NCI-H1436 (cell line): ENCODE data around the gene MPDU1.
A peak's percentile ranks its signal among the peaks of the same experiment; 100 is the strongest.
"Not testable (repeated sequence)": the region's sequence is repeated elsewhere in the genome, so short reads cannot be mapped to it uniquely, and the experiment has no call there.

ENCODE experiments used
- DNase-seq: peaks from one replicate; lab custom pipeline; 2025; lab: John Stamatoyannopoulos, UW

Gene MPDU1

DNA sequence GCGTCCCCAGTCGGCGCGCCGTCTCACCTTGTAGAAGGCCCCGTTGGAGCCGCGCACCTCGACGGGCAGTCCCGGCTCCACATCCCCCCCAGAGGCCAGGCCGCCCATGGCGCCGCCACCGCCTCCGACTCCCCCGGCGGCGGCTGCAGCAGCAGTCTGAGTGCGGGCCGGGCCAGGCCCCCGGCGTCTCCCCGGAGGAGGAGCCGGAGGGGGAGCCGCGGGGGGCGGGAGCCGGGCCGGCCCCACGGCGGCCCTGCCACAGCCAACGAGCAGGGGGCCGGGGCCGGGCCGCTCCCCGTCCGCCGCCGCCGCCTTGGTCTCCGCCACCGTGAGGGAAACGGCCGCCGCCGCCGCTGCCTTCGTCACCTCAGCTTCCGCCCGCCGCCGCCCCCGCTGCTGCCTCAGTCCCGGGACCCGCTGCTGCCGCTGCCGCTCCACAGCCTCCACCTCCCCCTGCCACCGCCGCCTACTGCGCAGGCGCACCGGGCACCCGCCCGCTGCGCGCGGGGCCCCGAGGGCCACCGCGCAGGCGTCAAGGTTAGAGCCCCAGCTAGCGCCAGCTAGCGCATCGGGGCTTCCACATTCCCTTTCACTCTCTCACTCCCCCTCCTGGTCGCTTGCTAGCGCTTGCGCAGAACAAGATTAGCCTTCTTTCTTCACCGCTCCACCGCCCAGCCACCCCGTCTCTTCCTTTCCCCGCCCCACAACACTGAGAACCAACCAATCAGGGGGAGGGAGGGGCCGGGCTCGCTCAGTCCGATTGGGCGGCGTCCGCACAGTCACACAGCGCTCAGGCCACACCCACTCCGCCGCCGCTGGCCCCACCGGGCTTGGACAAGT is 31.0 kb downstream of the MPDU1 start, which contains the start of gene FXR2:
Gene FXR2 (minus strand): TSS at position 473 of the 840 bp plus-strand sequence. CDS start 365 bp downstream, at position 108.
- DNase-seq: peak; percentile 99

DNA sequence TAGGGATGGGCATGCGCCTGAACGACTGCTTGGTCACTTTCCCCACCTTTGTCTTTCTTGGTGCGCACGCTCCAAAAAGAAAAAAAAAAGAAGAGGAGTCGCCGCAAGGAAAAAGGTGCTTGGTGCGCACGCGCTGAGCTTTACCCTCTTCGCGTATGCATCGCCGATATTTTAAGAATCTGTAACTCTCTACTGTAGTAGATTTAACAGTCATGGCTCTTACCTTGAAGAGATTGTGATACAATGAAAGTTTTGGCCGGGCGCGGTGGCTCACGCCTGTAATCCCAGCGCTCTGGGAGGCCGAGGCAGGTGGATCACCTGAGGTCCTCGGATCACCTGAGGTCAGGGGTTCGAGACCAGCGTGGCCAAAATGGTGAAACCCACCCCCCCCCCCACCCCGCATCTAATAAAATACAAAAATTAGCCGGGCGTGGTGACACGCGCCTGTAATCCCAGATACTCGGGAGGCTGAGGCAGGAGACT is 31.7 kb downstream of the MPDU1 start:
- DNase-seq: no peak

DNA sequence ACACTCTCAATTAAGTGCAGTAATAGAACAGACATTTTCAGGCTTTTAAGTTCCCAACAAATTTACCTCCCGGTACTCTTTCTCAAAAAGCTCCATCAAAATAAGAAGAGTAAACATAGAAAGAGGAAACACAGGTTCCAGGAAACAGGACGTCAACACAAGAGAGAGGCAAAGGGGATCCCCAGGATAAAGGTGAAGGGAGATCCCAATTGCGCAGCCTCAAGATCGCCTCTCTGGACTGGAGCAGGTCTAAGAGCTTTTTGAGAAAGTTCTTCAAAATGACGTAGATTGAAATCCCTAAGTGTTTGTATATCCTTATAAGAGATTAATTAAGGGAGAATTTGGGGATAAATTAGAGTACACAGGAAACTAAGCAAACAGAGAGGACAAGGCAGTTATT is 35.0 kb downstream of the MPDU1 start:
- no peak for DNase-seq

DNA sequence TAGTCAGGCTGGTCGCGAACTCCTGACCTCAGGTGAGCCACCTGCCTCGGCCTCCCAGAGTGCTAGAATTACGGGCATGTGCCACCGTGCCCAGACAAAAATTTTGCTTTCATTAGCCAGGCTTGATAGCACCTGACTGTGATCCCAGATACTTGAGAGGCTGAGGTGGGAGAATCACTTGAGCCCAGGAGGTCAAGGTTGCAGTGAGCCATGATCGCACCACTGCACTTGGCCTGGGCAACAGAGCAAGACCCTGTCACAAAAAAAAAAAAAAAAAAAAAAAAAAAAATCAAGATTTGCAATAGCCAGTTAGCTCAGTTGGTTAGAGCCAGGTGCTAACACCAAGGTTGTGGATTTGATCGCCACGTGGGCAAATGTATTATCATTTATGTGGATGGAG is 37.2 kb downstream of the MPDU1 start:
- DNase-seq: no peak

DNA sequence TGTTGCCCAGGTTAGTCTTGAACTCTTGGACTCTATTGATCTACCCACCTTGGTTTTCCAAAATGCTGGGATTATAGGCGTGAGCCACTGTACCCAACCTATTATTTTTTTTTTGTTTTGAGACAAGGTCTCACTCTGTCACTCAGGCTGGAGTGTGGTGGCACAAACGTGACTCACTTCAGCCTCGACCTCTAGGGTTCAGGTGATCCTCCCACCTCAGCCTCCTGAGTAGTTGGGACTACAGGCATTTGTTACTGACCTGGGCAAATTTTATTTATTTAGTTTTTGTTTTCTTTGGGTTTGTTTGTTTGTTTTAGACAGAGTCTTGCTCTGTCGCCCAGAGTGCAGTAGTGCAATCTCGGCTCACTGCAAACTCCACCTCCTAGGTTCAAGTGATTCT is 40.0 kb downstream of the MPDU1 start:
- DNase-seq: no peak

DNA sequence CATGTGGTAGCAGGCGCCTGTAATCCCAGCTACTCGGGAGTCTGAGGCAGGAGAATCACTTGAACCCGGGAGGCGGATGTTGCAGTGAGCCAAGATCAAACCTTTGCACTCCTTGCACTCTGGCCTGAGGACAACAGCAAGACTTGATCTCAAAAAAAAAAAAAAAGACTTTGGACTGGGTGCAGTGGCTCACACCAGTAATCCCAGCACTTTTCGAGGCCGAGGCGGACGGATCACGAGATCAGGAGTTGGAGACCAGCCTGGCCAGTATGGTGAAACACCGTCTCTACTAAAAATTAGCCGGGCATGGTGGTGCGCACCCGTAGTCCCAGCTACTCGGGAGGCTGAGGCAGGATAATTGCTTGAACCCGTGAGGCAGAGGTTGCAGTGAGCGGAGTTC is 42.1 kb downstream of the MPDU1 start:
- not testable (repeated sequence) for DNase-seq

DNA sequence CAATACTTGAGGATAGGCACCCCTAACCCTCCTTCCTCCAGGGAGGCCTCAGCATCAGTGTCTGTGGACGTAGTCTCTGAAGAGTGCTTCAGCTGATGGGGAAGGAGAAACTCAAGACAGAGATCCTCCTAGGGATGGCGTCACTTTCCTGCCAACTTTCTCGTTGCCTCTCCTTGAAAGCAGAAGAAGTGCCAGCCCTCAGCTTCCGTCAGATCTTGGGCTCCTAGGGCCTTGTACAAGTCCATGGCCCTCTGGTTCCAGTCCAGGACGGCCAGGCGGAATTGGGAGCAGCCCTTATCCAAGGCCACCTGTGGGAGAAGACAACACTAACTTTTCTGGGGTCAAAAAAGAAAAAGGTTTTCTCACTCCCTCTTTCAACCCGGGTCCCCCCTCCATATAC is 42.7 kb downstream of the MPDU1 start:
- DNase-seq: no peak

DNA sequence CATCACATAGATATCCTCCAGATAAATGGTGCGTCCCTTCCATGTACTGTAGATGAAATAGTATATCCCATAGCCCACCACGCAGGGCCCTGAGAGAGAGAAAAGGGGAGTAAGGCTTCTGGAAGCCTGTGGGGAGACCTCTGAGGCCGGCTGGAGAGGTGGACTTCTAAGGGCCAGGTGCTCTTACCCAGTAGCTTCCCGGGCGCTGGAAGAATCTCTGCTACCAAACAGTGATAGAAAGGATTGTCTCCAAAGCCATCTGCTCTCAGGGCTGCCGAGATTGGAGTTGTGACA is 43.3 kb downstream of the MPDU1 start:
- DNase-seq: no peak

DNA sequence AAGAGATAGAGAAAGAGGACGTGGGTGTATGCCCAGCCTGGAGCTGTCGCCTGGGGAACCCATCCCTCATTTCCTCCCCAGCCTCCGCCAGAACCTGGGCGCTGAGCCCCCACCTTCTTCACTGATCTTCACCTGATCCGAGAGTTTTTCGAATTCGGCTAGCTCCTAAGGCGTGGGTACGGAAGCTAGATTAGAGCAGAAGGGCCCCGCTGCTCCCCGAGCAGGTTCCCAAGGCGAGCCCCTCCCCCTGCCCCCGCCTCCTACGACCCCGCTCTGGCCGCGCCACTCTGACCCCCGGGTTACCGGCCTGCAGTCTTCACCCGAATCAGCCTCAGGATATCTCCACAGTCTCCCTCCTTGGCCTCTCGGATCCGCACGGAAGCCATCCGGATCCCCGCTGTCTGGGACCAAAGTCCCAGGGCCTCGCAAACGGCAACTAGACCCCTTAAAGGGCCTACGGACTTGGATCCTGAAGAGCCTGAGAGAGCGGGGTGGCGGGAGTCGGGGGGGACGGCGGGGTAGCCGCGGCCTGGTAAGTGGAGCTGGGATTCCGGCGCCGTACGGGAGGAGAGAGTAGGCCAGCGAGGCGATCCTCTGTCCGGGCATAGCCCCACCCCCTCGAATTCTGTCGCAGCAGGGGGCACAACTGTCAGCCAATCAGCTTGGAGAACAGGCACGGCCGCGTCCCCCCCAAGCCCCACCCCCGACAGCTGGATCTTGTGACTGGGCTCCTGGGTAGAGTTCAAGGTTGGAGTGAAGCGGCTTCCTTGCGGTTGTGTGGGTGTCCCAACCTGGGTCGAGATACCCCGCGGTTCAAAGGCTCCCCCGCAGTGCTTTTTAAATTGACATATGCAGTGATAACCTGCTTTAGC is 43.8 kb downstream of the MPDU1 start, which contains the start of gene SAT2:
Gene SAT2 (minus strand): TSS at position 572 of the 872 bp plus-strand sequence. CDS start 186 bp downstream, at position 386.
- peak; percentile 84 for DNase-seq

DNA sequence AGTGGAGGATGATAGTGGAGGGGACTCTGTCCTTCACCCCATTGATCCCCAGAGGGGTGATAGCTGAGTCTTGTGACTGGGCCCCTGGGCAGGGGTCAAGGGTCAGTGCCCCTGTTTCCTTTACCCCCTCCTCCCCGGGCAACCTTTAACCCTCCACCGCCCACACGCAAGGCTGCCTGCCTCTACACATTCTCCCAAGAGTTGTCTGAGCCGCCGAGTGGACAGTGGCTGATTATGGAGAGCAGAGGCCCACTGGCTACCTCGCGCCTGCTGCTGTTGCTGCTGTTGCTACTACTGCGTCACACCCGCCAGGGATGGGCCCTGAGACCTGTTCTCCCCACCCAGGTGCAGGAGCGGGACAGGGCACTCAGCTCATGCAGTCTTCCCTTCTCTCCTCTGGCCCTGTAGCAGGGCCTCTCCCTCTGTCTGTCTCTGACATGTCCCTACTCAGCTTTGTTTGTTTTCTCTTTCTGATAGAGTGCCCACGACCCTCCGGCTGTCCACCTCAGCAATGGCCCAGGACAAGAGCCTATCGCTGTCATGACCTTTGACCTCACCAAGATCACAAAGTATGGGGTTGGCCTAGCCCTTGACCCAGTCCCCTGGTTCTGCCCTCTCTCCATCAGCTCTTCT is 46.4 kb downstream of the MPDU1 start, which contains the start of gene SHBG:
Gene SHBG (plus strand): TSS at position 197 of the 633 bp plus-strand sequence. CDS start 38 bp downstream, at position 235.
- no peak for DNase-seq

DNA sequence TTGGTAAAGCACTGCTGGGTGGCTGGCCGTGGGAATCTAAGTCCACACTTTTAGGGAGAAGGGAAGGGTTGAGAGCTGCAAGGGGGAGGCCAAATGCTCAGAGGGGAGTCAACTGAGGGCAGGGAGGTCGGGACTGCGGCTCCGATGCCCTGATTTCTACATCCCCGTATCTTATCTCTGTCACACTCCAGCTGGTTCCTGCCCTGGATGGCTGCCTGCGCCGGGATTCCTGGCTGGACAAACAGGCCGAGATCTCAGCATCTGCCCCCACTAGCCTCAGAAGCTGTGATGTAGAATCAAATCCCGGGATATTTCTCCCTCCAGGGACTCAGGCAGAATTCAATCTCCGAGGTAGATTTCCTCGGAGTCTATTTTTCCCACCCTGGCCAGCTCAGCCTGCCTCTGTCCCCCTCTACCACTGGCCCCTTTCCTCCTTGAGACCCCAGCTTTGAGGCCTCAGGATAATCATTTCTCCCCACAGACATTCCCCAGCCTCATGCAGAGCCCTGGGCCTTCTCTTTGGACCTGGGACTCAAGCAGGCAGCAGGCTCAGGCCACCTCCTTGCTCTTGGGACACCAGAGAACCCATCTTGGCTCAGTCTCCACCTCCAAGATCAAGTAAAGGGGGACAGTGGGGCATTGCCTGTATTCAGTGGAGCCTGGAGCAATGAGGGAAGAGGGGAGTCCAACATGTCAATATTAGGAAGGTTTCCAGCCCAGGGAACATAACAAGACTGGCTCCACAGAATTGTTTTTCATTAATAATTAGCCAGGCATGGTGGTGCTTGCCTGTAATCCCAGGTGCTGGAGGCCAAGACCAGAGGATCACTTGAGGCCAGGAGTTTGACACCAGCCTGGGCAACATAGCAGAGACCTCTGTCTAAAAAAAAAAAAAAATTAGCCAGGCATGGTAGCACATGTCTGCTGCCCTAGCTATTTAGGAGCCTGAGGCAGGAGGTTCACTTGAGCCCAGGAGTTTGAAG is 48.0 kb downstream of the MPDU1 start:
- no peak for DNase-seq

DNA sequence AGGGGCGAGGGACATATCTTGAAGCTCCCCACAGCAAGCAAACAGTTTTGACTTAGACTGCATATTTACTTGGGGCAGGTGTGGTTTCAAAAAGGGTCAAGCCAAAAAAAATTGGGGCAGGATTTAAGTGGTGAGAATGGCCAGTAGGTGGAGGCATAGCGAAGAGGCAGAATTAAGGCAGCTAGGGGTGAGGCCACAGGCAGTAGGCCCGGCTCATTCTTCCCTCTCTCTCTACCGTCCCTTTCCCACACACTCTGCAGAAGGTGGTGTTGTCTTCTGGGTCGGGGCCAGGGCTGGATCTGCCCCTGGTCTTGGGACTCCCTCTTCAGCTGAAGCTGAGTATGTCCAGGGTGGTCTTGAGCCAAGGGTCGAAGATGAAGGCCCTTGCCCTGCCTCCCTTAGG is 48.8 kb downstream of the MPDU1 start:
- DNase-seq: no peak

DNA sequence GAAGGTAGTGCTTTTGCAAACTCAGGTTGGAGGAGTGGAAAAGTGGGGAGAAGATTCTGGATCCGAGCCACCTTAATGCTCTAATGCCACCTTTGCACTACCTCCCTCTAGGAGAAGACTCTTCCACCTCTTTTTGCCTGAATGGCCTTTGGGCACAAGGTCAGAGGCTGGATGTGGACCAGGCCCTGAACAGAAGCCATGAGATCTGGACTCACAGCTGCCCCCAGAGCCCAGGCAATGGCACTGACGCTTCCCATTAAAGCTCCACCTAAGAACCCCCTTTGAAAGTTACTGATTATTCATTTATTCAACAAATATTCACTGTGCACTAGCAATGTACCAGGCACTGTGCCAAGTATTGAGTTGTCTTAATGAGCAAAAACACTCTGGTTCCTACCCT is 49.4 kb downstream of the MPDU1 start:
- DNase-seq: no peak

DNA sequence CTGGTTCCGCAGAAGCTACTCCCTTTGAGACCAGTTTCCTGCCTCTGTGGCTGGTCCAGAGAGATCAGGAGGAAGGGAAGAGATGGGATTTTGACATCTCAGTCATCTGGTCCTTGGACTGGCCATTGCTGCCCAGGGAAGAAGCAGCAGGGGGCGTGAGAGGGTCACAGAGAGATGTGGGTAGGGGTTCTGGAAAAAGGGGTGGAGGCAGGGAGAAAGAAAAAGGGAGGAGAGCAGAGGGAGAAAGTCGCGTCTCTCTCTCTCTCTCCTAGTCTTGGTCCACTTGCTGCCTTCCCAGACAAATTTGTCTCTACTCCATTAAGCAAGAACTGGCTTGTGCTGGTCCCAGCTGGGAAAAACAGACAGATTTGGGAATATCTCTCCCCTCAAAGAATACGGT is 50.7 kb downstream of the MPDU1 start:
- DNase-seq: peak; percentile 37

DNA sequence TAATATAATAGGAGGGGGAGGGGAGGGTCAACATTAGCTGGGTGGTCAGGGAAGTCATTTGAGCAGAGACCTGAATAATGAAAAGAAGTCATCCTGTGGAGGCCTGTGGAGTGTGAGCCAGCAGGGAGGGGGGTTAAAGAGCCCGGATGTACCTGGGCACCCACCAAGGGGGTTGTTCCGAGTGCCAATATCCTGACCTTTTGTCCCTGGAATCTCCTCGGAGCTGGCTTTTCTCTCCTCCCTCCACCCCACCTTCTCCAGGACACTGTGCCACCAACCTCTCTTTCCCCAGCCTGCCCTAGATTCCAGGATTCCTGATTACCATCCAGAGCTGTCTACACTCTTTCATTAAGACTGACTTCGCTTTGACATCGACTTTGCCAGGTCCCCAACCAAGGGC is 52.5 kb downstream of the MPDU1 start:
- no peak for DNase-seq
